Glomerular endothelial cell (primary cell): Measurements from ENCODE around the gene RSPRY1. TPM values are rescaled to one million over a fixed set of nuclear protein-coding genes. Genes with fewer than 3 reads are reported as not detected.
"Not testable (repeated sequence)": the region's sequence is repeated elsewhere in the genome, so short reads cannot be mapped to it uniquely, and the experiment has no call there.

Source experiments
- DNase-seq: peaks from one replicate; pipeline ENCODE4 v3.0.0-alpha.2; 2011; ENCODE audit warnings: low read depth, low spot score; ENCODE audit errors: extremely low read depth
- total RNA-seq: library from RNA; depleted of rRNA; stranded (reverse); fragments of >200 nt; gene quantifications from 2 replicates; pipeline ENCODE4 v1.2.3, GENCODE V29; 2015

The RSPRY1 gene
- total RNA-seq, 1 donor from 2014 or later: 47.1 TPM

GRCh38 chr16:57268804-57269800 is 83.0 kb downstream of the RSPRY1 start:
- no peak for DNase-seq

GRCh38 chr16:57270221-57271062 is 84.3 kb downstream of the RSPRY1 start:
- DNase-seq: no peak

- no peak for DNase-seq
Measured at GRCh38 chr16:57271063-57271345, 84.9 kb downstream of the RSPRY1 start.

- no peak for DNase-seq
Measured at GRCh38 chr16:57271867-57272495, 85.9 kb downstream of the RSPRY1 start.

- DNase-seq: no peak
Measured at GRCh38 chr16:57273359-57273758, 87.2 kb downstream of the RSPRY1 start.

- no peak for DNase-seq
Measured at GRCh38 chr16:57273826-57274225, 87.7 kb downstream of the RSPRY1 start.

GRCh38 chr16:57275946-57276345 is 89.8 kb downstream of the RSPRY1 start:
- not testable (repeated sequence) for DNase-seq

- no peak for DNase-seq
Measured at GRCh38 chr16:57276596-57276995, 90.5 kb downstream of the RSPRY1 start.

GRCh38 chr16:57277586-57277985 is 91.5 kb downstream of the RSPRY1 start:
- DNase-seq: no peak

- DNase-seq: no peak
Measured at GRCh38 chr16:57278494-57278893, 92.4 kb downstream of the RSPRY1 start.

- DNase-seq: no peak
Measured at GRCh38 chr16:57279780-57280638, 93.9 kb downstream of the RSPRY1 start.

GRCh38 chr16:57281791-57282190 is 95.7 kb downstream of the RSPRY1 start:
- no peak for DNase-seq

- DNase-seq: no peak
Measured at GRCh38 chr16:57282510-57283213, 96.5 kb downstream of the RSPRY1 start.

GRCh38 chr16:57283214-57283958 is 97.3 kb downstream of the RSPRY1 start:
- DNase-seq: no peak

GRCh38 chr16:57283959-57284208 is 97.8 kb downstream of the RSPRY1 start:
- no peak for DNase-seq

- no peak for DNase-seq
Measured at GRCh38 chr16:57284209-57284951, 98.3 kb downstream of the RSPRY1 start, which contains the start of gene PLLP. Gene PLLP, minus strand, starts transcription at chr16:57284672. Its CDS starts 132 bp downstream, at chr16:57284540.

- DNase-seq: no peak
Measured at GRCh38 chr16:57284952-57285363, 98.8 kb downstream of the RSPRY1 start.

- DNase-seq: no peak
Measured at GRCh38 chr16:57285379-57285778, 99.2 kb downstream of the RSPRY1 start.
